NCI-H1694 (cell line): Measurements from ENCODE around the gene ZNF514.
"Not testable (repeated sequence)": the region's sequence is repeated elsewhere in the genome, so short reads cannot be mapped to it uniquely, and the experiment has no call there.

Source experiments
- DNase-seq: peaks from one replicate; lab custom pipeline; 2025; lab: John Stamatoyannopoulos, UW

Gene ZNF514

DNA sequence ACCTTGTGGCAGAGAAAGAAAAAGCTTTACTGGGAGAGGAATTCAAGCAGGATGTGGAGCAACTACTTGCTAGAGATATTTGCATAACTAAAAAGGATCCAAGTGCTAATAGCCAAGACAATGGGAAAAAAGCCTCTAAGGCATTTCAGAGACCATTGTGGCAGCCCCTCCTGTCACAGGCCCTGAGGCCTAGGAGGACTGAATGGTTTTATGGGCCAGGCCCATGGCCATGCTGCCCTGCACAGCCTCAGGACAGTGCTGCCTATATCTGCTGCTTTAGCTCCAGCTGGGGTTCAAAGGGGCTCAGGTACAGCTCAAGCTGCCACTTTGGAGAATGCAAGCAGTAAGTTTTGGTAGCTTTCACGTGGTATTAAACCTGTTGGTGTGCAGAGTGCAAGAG lies 20.9 kb downstream of the ZNF514 start:
- DNase-seq: no peak

- DNase-seq: no peak
Measured at GRCh38 chr2:95122197-95122551, 37.5 kb downstream of the ZNF514 start.

- peak; percentile 13 for DNase-seq
Measured at GRCh38 chr2:95121407-95122196, 38.0 kb downstream of the ZNF514 start, which contains the start of gene MRPS5. Gene MRPS5, minus strand, starts transcription at chr2:95121808. Its CDS starts 17 bp downstream, at chr2:95121791.

DNA sequence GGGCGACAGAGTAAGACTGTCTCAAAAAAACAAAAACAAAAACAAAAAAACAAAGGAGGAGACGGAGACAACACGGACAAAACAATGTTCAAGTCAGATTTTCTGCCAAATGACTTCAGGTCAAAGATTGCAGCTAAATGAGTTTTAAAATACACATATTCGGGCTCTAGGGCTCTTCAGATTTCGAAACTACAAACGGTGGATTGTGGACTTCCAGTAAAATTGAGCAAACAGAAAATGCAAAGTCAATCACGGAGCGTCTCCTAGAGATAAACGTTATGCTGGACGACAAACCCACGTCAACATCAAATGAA lies 38.6 kb downstream of the ZNF514 start:
- no peak for DNase-seq

GRCh38 chr2:95115418-95115817 lies 44.2 kb downstream of the ZNF514 start:
- peak; percentile 30 for DNase-seq

DNA sequence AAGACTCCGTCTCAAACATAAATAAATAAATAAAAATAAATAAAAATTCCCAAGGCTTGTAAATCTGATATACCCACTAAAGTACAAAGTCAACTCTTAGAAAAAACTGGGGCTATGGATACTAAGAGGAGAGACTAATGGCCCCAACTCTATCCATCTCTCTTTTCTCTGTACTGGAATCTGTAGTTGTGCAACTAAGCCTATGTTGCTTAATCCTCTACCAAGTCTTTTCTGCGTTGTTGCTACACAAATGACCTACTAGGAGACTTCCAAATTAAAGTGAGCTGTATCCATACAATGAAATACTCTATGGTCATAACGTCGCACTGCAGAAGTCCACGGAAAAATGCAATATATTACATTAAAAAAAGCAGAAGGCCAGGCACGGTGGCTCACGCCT lies 46.2 kb downstream of the ZNF514 start:
- no peak for DNase-seq

DNA sequence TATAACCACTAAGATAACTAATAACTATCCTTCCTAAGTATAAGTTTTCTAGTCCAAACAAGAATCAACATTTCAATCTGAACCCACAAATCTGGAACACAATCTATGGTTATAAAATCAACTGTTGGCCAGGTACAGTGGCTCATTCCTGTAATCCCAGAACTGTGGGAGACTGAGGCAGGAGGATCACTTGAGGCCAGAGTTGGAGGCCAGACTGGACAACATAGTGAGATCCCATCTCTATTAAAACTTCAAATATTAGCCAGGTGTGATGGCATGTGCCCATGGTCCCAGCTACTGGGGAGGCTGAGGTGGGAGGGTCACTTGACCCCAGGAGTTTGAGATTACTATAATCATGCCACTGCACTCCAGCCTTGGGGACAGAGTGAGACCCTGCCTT lies 49.3 kb downstream of the ZNF514 start:
- DNase-seq: no peak

DNA sequence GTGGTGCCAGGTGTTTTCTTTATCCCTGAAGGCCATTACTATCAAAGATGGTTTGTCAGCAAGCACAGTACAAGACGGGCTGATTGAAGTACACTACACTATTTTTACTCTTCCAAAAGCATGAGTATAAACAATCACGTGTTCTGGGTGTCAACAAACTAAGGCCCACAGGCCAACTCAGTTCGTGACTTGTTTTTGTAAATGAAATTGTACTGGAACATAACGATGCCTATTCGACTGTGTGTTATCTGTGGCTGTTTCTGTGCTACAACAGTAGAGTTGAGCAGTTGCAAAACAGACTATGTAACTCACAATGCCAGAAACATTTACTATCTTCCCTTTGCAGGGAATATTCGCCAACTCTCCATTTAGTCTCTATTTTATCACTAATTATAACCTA lies 50.4 kb downstream of the ZNF514 start:
- no peak for DNase-seq

DNA sequence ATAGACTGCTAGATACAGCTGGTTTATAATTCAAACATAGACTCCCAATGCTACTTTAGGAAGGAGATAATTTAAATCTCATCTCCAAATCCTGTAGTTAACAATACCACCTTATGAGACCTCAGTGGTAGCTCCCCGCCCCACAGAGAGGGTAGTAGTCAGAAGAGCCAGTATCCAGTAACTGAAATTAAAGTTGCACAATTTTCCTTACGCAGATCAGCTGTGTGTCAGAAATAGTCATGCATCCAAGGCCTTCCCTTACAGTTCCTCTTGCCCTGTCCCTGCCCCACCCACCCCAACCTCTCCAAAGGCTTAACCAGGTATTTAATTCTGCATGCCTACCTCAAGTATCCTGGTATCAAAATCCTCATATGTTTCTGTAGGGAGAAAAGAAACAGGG lies 53.6 kb downstream of the ZNF514 start:
- no peak for DNase-seq

DNA sequence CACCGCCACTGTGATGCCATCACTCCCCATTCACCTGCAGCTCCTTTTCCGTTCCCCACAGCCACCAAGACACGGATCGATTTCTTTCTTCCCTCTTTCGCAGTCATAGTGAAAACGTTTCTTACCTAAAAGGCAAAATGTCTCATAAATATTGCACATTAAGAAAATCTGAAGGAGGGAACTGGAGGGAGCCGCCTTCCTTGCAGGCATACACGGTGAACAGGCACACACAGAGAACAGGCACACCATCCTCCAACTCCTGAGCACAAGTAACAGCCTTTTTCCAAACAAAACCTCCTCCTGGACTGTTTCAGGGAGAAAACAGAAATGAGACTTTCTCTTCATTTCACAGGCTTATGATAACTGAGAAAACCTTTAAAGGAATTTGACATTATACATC lies 55.0 kb downstream of the ZNF514 start:
- DNase-seq: no peak

DNA sequence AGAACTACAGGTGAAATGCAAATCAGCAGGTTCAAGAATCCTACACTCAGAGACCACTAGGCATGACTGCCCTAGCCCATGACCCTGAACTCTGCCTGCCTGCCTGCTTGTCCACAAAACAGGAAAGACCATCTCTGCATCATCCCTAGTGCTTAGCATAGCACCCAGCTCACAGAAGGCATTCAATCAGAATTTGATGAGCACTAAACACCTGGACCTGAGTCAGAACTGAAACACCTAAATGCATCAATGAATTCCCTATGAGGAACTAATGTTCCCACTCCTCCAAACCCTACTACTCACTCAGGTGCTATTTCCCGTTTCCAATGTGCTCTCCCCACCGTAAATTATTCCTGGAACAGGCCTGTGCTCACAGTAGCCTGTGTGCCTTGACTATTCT lies 59.7 kb downstream of the ZNF514 start:
- DNase-seq: no peak

DNA sequence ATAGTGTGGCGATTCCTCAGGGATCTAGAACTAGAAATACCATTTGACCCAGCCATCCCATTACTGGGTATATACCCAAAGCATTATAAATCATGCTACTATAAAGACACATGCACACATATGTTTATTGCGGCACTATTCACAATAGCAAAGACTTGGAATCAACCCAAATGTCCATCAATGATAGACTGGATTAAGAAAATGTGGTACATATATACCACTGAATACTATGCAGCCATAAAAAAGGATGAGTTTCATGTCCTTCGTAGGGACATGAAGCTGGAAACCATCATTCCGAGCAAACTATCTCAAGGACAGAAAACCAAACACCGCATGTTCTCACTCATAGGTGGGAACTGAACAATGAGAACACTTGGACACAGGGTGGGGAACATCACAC lies 61.4 kb downstream of the ZNF514 start:
- not testable (repeated sequence) for DNase-seq
